HG03066 (cell line): Measurements from ENCODE around the gene DST.

Source experiments
- ATAC-seq: cut with Tn5 transposase; IDR thresholded peaks from one replicate; pipeline ENCODE4 v1.9.1; 2021; ENCODE audit warnings: low read depth; ENCODE audit not compliant: unreplicated experiment

Gene DST

DNA sequence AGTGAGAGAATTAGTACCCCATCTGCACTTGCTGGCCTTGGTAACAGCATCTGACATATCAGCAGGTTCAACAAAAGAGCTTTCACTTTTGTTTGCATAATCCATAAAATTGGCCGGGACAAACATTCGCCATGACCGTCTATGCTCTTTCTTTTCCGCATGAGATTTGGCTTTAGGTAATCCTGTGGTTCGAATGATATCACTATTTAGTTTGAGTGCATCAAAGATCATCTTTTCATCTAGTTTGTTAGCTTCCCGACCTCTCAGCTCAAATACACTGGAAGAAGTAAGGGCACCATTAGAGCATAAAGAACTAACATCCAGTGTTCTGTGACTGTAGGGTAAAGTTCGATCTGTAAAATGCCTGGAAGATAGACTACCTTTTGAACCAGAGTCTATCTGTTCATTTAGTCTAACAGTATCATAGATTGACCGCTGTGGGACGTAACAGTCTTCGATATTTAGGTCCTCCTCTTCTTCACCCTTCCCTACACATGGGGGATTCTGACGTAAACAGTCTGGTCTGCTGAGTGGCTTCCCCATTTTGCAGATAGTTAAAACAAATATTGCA is 101.6 kb downstream of the DST start:
- no peak for ATAC-seq

- no peak for ATAC-seq
Observed at GRCh38 chr6:56540232-56541029, 102.3 kb downstream of the DST start.

DNA sequence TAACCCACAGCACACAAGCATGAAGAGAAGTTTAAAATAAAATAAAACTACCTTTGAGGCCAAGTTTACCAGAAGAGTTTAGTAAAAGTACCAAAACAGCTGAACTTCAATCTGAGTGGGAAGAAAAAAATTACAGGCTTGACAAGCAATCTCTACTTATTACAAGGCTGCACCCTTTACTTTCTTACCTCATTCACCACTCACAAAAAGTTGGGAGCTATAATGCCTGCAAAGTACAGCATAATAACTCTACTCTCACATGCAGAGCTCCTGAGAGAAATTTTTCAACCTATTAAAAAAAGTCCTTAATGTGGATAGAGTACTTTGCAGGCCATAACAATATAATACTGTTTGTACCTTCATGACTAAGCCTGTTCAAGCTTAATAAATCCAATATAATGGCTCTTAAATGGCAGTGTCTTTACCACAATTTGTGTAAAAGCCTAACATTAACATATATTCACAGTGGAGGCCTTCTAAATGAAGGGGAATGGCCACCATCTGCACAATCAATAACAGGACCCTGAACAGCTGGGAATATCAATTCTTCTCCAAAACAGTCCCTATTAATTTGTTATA is 103.1 kb downstream of the DST start:
- ATAC-seq, result no peak

GRCh38 chr6:56538851-56539250 is 103.8 kb downstream of the DST start:
- no peak for ATAC-seq

- ATAC-seq, result no peak
Observed at GRCh38 chr6:56537223-56537770, 105.4 kb downstream of the DST start.

DNA sequence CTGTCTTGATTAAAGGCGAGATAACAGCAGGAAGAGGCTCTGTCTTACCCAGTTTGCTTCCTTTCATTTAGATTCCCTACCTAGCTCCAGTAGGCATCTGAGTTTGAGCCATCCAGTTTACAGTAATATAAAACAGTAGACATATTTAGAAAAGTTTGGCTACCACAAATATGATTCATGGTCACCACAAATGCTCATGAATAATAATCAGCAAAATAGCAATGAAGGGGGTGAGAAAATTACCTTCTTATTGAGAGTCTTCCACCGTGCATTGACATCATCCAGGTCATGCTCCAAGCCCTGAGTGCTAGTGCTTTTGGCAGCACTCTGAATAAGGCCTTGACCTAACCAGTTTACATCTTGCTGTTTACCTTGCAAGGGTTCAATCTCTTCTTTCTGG is 106.2 kb downstream of the DST start:
- ATAC-seq, result no peak

GRCh38 chr6:56535626-56536025 is 107.1 kb downstream of the DST start:
- no peak for ATAC-seq

DNA sequence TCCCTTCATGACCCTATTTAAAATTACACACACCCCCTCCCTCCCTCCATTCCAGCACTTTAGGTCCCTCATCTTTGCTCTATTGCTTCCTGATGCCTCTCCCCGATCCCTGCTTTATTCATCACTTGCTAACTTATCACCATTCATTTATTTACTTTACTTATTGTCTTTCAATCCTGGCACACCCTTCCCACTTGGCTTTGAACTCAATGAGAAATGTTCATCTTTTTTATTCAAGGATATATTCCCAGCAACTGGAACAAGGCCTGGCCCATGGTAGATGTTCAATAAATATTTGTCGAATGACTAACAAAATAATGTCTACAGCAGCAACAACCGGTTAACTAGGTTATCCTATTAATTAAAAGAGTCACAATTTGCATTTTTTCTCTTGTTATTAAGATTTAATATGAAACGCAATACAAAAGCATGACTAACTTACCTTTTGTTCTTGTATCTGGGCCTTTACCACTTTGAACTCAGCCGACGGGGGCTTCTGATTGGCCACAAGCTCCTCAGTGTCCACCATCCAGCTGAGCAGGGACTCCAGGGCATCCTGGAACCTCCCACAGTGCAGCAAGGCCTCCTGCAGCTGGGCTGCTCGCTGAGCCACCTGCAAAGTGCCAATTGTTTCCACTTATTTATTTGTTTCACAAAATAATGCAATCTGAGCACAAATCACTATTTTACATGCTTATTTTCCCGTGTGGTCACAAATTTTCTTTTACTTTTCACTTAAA is 107.8 kb downstream of the DST start:
- ATAC-seq, result no peak

GRCh38 chr6:56532766-56533551 is 109.7 kb downstream of the DST start:
- ATAC-seq, result no peak

- ATAC-seq, result no peak
Observed at GRCh38 chr6:56531839-56532595, 110.7 kb downstream of the DST start.

- ATAC-seq, result no peak
Observed at GRCh38 chr6:56529594-56530191, 113.0 kb downstream of the DST start.

DNA sequence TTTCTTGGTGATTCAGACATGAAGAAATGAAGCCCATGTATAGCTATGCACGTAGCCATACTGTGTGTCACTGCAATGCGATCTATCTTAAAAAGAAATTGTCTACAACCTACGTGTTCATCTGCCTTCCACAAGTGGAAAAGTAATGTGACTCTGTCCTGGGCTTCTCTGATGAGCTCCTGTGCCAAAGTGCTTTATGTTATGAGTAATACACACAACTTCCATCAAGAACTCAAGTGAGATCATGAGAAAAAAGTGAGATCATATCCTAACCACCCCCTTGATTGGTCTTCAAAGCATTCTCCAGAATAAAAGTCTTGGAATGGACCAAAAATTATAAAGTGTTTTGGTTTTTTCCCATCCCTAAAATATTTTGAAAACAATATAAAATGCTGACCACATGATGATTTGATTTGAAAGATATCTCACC is 114.3 kb downstream of the DST start:
- no peak for ATAC-seq

DNA sequence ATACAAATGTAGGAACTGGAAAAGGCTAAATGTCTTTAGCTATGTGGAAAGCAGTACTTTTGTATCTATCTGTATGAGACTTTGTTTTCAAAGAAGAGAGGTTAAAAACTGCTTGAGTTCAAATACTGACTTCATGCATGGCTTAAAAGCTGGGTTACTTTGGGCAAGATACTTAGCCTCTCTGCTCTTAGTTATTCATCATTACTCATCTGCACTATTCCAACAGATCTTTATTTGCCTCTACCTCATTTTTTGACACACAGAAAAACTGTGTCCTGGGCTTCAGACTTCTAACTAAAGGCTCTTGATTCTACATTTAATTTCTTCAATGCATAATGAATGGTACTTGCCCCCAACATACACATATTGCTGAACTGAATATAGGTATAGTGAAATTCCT is 114.8 kb downstream of the DST start:
- ATAC-seq, result no peak

DNA sequence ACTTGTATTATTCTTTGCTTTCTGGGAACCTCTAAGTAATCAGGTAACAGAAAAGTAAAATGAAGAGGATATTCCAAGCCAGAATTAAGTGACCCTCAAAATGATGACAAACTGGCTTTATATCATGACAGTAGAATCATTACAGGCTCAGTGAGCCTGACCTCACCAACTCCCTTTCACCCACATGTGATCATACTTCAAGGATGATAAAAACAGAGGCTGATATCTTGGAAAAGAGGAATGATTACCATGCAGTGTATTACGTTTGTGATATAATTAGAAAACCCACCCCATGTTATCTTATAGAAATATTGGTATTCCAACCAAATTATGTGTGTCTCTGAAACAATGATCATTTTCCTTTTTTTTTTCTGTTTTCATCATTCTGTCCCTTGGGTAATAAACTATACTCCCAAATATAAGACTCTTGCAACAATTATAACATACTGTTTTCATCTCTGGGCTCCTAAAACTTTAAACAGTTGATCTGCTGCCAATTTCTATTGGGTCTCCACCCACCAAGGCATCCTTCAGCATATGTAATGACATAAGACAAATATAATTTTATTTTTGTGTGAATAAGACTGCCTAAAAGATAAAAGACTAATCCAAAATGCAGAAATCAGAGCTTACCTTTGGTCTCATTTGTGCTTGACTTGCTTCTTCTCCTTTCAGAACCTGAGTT is 115.7 kb downstream of the DST start:
- ATAC-seq, result no peak

- no peak for ATAC-seq
Observed at GRCh38 chr6:56525974-56526789, 116.5 kb downstream of the DST start.

DNA sequence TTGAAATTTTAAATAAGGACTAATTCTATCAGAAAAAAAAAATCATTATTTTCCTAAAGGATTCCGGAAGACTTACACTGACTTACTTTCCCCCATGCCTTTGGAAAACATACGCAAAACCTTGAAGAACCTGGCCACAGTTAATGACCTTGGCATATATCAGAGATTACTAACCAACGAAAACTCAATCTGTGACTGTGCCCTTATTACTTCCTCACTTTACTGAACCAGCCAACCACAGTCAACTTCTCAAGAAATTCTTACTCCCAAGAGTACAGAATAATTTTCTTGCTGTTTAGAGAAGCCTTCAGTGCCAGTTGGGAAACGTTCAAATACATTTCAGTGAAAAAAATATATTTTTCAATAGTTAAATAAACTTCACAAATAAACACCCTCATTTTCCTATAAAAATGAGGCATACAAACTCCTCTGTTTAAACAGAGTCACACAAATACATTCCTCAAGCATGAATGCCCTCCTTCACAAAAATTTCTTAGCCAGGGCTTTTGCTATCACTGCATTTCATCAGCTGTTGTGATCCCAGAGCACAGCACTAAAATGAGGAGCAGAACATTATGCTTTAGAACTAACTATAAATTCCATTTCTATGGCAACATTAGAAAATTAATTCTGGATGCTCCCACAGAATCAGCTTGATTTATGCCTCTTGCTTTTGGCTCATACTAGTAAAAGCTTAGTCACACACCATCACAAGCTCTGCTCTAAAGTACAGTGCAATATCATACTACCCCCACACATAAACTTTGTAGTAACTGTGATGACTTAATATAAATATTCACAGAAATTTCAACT is 117.6 kb downstream of the DST start:
- ATAC-seq, result no peak
